ENCODE data around the gene TENM3. TPM values are rescaled to one million over a fixed set of nuclear protein-coding genes. Genes with fewer than 3 reads are reported as not detected.

TENM3 gene
- total and polyA plus RNA-seq, 10 of the 15 experiments (the other 5 are each of a cell fraction or from before 2014, with no cell fraction given) = 0.01 to 1.7 (median 0.08) TPM; not detected in 2

- CTCF ChIA-PET = no interaction called here
- no peak overlapping the region for H3K4me3 ChIP-seq
- no peak overlapping the region for H3K9ac ChIP-seq (ENCODE audit: control insufficient read depth, insufficient read depth, low read length)
- POLR2A ChIA-PET = no interaction called here
- RAD21 ChIA-PET (ENCODE audit: unreplicated experiment) = no interaction called here
- H4K20me1 ChIP-seq (ENCODE audit: control insufficient read depth, insufficient read depth) = no peaks in the 10 kb centered on the region
- DNase-seq (ENCODE audit: low read depth, low spot score) = no peak
- no peak for ATAC-seq
- SMC1A ChIA-PET (ENCODE audit: uncharacterized antibody, unreplicated experiment) = interaction anchor here (0.8 to 1.2 kb wide), 2 partner anchors 19 to 24 kb away, joined by 3 read pairs; no protein-coding TSS in a partner anchor
- H3K4me2 ChIP-seq (ENCODE audit: control insufficient read depth, insufficient read depth) = no peak overlapping the region
- no peak overlapping the region for H2AFZ ChIP-seq (ENCODE audit: control insufficient read depth, low read depth, low read length)
- no peaks in the 10 kb centered on the region for H3K36me3 ChIP-seq (ENCODE audit: control insufficient read depth in 2 of 2, insufficient read depth in 2 of 2, low read length in 1 of 2)
- no peaks in the 10 kb centered on the region for H3K4me1 ChIP-seq (ENCODE audit: control insufficient read depth, insufficient read depth, low read length)
- in situ Hi-C loops (cut with MboI) (no loop called here), intact Hi-C loops (cut with micrococcal nuclease; ENCODE audit: unreplicated experiment) (no loop called here)
- WGBS (ENCODE audit: insufficient coverage, insufficient replicate concordance, low lambda C conversion rate, missing lambda C conversion rate) = 36% methylated on average over 6 of the region's 6 CpGs
- no peak for FAIRE-seq
- no peaks in the 10 kb centered on the region for H3K79me2 ChIP-seq (ENCODE audit: control insufficient read depth, insufficient read depth, low read length)
- H3K27me3 ChIP-seq (replicated peaks in 1 of 2; ENCODE audit: control insufficient read depth in 2 of 2, insufficient read depth in 2 of 2, low read length in 1 of 2) = peaks cover 0 to 3% of the 10 kb centered on the region in 2 experiments; a peak in 2 of 4 replicates
- BruUV-seq (replicated peaks) = no TSS peak
- TF ChIP-seq NFXL1 (IDR thresholded peaks at IDR 0.05; ENCODE audit: borderline replicate concordance) (no peak), E4F1 (IDR thresholded peaks at IDR 0.05; ENCODE audit: borderline replicate concordance, partially characterized antibody) (no peak), MXI1 (IDR thresholded peaks at IDR 0.05; ENCODE audit: low read depth, low read length) (no peak), BCL11A (IDR thresholded peaks at IDR 0.05; ENCODE audit: low read depth, low read length) (no peak), POU2F2 (IDR thresholded peaks at IDR 0.05; ENCODE audit: borderline replicate concordance, low read depth, low read length) (no peak), BRCA1 (IDR thresholded peaks at IDR 0.05; ENCODE audit: low read depth, low read length) (no peak), BMI1 (IDR thresholded peaks at IDR 0.05; ENCODE audit: borderline replicate concordance) (no peak), SIX5 (IDR thresholded peaks at IDR 0.05; ENCODE audit: low read depth, low read length, severe bottlenecking) (no peak), HCFC1 (IDR thresholded peaks at IDR 0.05; ENCODE audit: low read length) (no peak), BHLHE40 (IDR thresholded peaks at IDR 0.05; ENCODE audit: borderline replicate concordance in 1 of 2, low read depth in 2 of 2, low read length in 1 of 2) (no peak), NFYB (IDR thresholded peaks at IDR 0.05; ENCODE audit: insufficient read depth, low read depth, low read length) (no peak), USF2 (IDR thresholded peaks at IDR 0.05; ENCODE audit: borderline replicate concordance, low read depth, low read length) (no peak), PAX5 (IDR thresholded peaks at IDR 0.05; ENCODE audit: borderline replicate concordance, low read depth, low read length) (no peak), IKZF1 (conservative IDR thresholded peaks at IDR 0.05) (no peak), STAT3 (IDR thresholded peaks at IDR 0.05; ENCODE audit: low read depth, low read length) (no peak), SUZ12 (IDR thresholded peaks at IDR 0.05; ENCODE audit: unreplicated experiment) (no peak)
- TF ChIP-seq, protein P1, sequence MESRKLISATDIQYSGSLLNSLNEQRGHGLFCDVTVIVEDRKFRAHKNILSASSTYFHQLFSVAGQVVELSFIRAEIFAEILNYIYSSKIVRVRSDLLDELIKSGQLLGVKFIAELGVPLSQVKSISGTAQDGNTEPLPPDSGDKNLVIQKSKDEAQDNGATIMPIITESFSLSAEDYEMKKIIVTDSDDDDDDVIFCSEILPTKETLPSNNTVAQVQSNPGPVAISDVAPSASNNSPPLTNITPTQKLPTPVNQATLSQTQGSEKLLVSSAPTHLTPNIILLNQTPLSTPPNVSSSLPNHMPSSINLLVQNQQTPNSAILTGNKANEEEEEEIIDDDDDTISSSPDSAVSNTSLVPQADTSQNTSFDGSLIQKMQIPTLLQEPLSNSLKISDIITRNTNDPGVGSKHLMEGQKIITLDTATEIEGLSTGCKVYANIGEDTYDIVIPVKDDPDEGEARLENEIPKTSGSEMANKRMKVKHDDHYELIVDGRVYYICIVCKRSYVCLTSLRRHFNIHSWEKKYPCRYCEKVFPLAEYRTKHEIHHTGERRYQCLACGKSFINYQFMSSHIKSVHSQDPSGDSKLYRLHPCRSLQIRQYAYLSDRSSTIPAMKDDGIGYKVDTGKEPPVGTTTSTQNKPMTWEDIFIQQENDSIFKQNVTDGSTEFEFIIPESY (IDR thresholded peaks at IDR 0.05) = no peak
- TF ChIP-seq, protein P2, sequence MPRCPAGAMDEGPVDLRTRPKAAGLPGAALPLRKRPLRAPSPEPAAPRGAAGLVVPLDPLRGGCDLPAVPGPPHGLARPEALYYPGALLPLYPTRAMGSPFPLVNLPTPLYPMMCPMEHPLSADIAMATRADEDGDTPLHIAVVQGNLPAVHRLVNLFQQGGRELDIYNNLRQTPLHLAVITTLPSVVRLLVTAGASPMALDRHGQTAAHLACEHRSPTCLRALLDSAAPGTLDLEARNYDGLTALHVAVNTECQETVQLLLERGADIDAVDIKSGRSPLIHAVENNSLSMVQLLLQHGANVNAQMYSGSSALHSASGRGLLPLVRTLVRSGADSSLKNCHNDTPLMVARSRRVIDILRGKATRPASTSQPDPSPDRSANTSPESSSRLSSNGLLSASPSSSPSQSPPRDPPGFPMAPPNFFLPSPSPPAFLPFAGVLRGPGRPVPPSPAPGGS (IDR thresholded peaks at IDR 0.05; ENCODE audit: borderline replicate concordance, insufficient read depth, low read depth, low read length, poor library complexity, severe bottlenecking) = no peak
- H3K9me3 ChIP-seq (replicated peaks; ENCODE audit: control insufficient read depth, insufficient read depth, low read length) = no peaks in the 10 kb centered on the region
- no peak overlapping the region for H3K27ac ChIP-seq (ENCODE audit: control insufficient read depth, insufficient read depth)
These were observed 517.4 kb downstream of the TENM3 start for GRCh38 chr4:182760551-182761043.

Measured in GM12878 (cell line).